IPS-20b (cell line): Measurements from ENCODE around the gene SUN1.

ENCODE experiments used
- H3K27ac ChIP-seq: one replicate; pipeline ENCODE4 v1.5.1; 2013; ENCODE audit warnings: low read length
- H3K27me3 ChIP-seq: 2 replicates; pipeline ENCODE4 v1.6.1; 2013; ENCODE audit warnings: mild to moderate bottlenecking, low read length, inconsistent platforms; ENCODE audit not compliant: insufficient read depth
- H3K36me3 ChIP-seq: 2 replicates; pipeline ENCODE4 v1.6.1; 2013; ENCODE audit warnings: low read depth, mild to moderate bottlenecking, inconsistent platforms, low read length, moderate library complexity; ENCODE audit not compliant: insufficient read depth
- H3K4me1 ChIP-seq: 2 replicates; pipeline ENCODE4 v1.6.1; 2013; ENCODE audit warnings: mild to moderate bottlenecking, control low read depth, inconsistent platforms, low read length, moderate library complexity; ENCODE audit not compliant: insufficient read depth
- H3K4me3 ChIP-seq: 2 replicates; pipeline ENCODE4 v1.5.1; 2013; ENCODE audit warnings: mild to moderate bottlenecking, low read length, inconsistent platforms
- H3K9ac ChIP-seq: 2 replicates; pipeline ENCODE4 v1.6.1; 2013; ENCODE audit warnings: low read depth, mild to moderate bottlenecking, inconsistent platforms, low read length, moderate library complexity
- H3K9me3 ChIP-seq: 2 replicates; pipeline ENCODE4 v1.6.1; 2013; ENCODE audit warnings: mild to moderate bottlenecking, low read depth, low read length, inconsistent platforms; ENCODE audit not compliant: insufficient read depth

SUN1 gene

DNA sequence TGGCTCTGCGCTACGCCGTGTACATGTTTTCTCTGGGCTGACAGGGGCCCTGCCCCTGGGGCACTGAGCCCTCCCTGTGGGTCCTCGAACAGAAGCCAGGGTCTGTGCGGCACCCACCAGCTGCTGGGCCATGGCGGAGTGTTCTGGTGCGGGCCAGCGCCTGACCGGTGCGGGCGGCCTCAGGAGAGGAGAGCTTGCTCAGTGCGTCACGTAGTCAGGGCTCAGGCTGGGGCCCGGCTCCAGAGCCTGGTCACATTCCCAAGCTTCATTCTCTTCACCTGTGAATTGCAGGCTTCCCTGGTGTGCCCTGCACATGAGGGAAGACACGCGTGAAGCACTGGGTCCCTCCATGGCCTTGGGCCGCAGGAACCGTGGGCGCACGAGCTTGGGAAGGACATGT lies 59.5 kb downstream of the SUN1 start:
- H3K36me3 ChIP-seq: peaks cover 81% of the 10 kb centered on the region
- no peak overlapping the region for H3K27ac ChIP-seq

DNA sequence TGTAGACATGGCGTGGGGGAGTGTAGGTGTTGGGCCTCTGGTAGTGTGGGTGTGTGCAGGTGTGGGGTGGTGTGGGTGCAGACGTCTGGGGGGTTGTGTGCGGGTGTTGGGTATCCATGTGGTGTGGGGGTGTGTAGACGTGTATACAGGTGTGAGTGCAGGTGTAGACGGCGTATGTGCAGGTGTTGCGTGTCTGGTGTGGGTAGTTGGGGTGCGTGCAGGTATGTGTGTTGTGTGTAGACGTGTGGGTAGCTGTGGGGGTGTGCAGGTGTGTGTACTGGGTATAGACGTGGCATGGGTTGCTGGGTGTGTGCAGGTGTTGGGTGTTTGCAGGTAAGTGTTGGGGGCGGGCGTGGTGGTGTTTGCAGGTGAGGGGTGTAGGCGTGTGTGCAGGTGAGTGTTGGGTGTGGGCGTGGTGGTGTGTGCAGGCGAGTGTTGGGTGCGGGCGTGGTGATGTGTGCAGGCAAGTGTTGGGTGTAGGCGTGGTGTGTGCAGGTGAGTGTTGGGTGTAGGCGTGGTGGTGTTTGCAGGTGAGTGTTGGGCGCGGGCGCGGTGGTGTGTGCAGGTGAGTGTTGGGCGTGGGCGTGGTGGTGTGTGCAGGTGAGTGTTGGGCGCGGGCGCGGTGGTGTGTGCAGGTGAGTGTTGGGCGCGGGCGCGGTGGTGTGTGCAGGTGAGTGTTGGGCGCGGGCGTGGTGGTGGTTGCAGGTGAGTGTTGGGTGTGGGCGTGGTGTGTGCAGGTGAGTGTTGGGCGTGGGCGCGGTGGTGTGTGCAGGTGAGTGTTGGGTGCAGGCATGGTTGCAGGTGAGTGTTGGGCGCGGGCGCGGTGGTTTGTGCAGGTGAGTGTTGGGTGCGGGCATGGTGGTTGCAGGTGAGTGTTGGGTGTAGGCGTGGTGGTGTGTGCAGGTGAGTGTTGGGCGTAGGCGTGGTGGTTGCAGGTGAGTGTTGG lies 60.6 kb downstream of the SUN1 start:
- Histone ChIP-seq H3K27me3 (no peaks in the 10 kb centered on the region), H3K9ac (no peak overlapping the region), H3K9me3 (no peaks in the 10 kb centered on the region), H3K36me3 (peaks cover 75% of the 10 kb centered on the region), H3K4me1 (no peaks in the 10 kb centered on the region), H3K27ac (no peak overlapping the region), H3K4me3 (no peak overlapping the region)

More for the DNA sequence above, 59.5 kb downstream of the SUN1 start:
- Histone ChIP-seq H3K27me3 (no peaks in the 10 kb centered on the region), H3K4me1 (no peaks in the 10 kb centered on the region), H3K9ac (no peak overlapping the region), H3K4me3 (no peak overlapping the region), H3K9me3 (no peaks in the 10 kb centered on the region)

- Histone ChIP-seq H3K4me3 (no peak overlapping the region), H3K9me3 (no peaks in the 10 kb centered on the region), H3K36me3 (peaks cover 71% of the 10 kb centered on the region), H3K27me3 (no peaks in the 10 kb centered on the region), H3K27ac (no peak overlapping the region), H3K9ac (no peak overlapping the region), H3K4me1 (no peaks in the 10 kb centered on the region)
Measured at GRCh38 chr7:893686-894085, 61.4 kb downstream of the SUN1 start.

- Histone ChIP-seq H3K4me3 (no peak overlapping the region), H3K27me3 (no peaks in the 10 kb centered on the region), H3K36me3 (peaks cover 64% of the 10 kb centered on the region), H3K9ac (no peak overlapping the region), H3K27ac (no peak overlapping the region), H3K4me1 (no peaks in the 10 kb centered on the region), H3K9me3 (no peaks in the 10 kb centered on the region)
Measured at GRCh38 chr7:894164-894867, 62.0 kb downstream of the SUN1 start.

DNA sequence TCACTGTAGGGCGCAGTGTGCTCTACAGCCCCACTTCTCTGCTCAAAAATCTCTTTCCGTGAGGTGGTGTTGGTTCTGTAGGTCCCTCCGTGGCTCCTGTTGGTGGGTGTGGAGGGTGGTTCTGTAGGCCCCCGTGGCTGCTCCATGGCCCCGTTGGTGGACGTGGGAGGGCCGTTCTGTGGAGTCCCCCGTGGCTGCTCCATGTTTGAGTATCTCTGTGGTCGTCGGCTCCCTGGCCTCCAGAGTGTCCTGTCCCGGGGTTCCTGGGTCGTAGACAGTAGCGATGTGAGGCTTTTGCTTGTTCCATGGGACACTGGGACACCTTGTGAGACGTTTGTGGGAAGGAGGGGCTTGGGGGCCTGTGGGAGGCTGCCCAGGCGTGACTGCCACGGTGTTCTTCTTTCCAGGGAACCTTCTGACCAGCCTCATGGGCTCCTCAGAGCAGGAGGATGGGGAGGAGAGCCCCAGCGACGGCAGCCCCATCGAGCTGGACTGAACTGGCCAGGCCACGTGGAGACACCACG lies 62.7 kb downstream of the SUN1 start:
- Histone ChIP-seq H3K4me3 (no peak overlapping the region), H3K9me3 (no peaks in the 10 kb centered on the region), H3K36me3 (peaks cover 64% of the 10 kb centered on the region), H3K9ac (no peak overlapping the region), H3K4me1 (no peaks in the 10 kb centered on the region), H3K27ac (no peak overlapping the region), H3K27me3 (no peaks in the 10 kb centered on the region)

- Histone ChIP-seq H3K9me3 (no peaks in the 10 kb centered on the region), H3K4me1 (no peaks in the 10 kb centered on the region), H3K27ac (no peak overlapping the region), H3K27me3 (no peaks in the 10 kb centered on the region), H3K4me3 (no peak overlapping the region), H3K9ac (no peak overlapping the region), H3K36me3 (peaks cover 61% of the 10 kb centered on the region)
Measured at GRCh38 chr7:895451-896052, 63.3 kb downstream of the SUN1 start.

DNA sequence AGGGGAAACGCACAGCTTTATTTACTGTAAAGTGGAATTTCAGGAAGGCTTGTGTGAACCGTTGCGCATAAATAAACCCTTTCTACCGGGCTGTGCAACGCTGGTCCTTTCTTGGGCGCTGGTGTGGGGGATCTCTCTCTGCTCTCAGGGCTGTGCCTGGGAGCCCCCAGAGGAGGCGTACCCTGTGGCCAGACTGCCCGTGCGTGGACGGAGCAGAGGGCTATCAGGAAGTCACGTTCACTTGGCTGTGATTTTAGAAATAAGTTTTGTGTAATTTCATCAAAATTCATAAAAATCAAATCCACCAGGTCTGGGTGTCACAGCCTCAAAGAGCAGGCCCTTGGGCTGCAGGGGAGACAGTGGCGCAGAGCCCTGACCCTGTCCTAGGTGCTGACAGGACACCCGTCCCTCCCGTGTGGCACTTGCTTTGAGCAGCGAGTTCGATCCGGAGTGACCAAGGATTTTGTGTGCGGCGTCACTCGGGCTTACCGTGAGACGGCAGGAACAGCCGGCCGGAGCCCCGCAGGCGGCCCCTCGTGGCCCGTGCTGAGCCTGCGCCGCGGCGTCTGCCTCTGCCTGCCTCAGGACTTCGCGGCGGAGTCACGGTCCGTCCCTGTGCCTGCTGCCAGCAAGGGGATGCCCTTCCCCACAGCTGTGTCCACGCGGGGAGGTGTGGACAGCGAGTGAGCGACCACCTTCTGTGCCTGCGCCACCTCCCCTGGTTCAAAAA lies 64.2 kb downstream of the SUN1 start:
- no peak overlapping the region for H3K27ac ChIP-seq
- H3K36me3 ChIP-seq: peaks cover 51% of the 10 kb centered on the region
- no peaks in the 10 kb centered on the region for H3K9me3 ChIP-seq
- no peaks in the 10 kb centered on the region for H3K27me3 ChIP-seq
- H3K9ac ChIP-seq: no peak overlapping the region
- H3K4me3 ChIP-seq: no peak overlapping the region
- H3K4me1 ChIP-seq: peaks cover 3% of the 10 kb centered on the region; the same call in 1 of the 2 replicates

DNA sequence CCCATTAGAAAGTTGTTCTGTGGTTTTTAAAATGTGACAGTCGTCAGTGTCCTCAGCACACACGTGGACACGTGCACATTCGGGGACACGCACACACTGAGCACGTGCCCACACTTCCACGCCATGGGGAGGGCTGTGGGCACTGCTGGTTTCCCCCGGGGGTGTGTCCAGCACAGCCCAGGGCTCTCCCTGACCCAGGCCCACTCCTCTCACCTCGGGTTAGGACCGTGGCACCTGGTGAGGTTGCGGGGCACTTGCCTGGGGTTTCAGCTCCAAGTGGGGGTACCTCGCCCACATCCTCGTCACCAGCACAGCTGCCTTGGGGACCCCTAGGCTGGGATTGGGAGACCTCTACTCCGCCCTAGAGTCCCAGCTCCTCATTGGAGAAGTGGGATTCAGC lies 64.8 kb downstream of the SUN1 start:
- no peak overlapping the region for H3K27ac ChIP-seq
- peaks cover 46% of the 10 kb centered on the region for H3K36me3 ChIP-seq

DNA sequence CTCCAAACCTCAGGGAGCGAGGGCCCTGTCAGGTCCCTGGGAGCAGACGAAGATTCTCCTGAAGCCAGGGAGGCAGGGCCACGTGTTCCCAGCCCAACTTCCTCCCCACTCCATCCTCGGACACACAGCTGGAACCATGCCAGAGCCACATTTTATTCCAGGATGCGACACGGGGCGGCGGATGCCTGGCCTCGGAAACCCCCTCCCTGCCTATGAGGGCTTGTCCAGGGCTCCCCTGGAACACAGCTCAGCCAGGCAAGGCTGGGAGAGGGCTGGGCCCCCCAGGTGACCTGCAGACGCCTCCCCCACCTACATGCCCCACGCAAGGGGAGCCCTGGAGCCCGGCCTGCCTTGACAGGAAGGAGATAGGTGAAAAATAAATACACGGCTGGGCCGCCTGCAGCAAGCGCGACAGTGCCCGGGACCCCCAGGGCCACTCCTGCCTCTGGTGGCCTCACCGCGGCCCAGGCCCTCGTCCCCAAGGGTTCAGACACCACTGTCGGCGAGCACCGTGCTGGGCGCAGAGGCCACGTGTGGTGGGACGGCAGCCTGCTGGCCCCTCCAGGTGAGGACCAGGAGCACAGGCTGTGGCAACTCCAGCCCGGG lies 65.6 kb downstream of the SUN1 start:
- Histone ChIP-seq H3K27ac (no peak overlapping the region), H3K4me3 (no peak overlapping the region), H3K4me1 (peaks cover 3% of the 10 kb centered on the region; the same call in 1 of the 2 replicates), H3K9me3 (no peaks in the 10 kb centered on the region), H3K27me3 (no peaks in the 10 kb centered on the region; the same call in 1 of the 2 replicates), H3K9ac (no peak overlapping the region), H3K36me3 (peaks cover 38% of the 10 kb centered on the region)

More for the DNA sequence above, 64.8 kb downstream of the SUN1 start:
- Histone ChIP-seq H3K27me3 (no peaks in the 10 kb centered on the region), H3K4me1 (peaks cover 3% of the 10 kb centered on the region; the same call in 1 of the 2 replicates), H3K4me3 (no peak overlapping the region), H3K9ac (no peak overlapping the region), H3K9me3 (no peaks in the 10 kb centered on the region)

DNA sequence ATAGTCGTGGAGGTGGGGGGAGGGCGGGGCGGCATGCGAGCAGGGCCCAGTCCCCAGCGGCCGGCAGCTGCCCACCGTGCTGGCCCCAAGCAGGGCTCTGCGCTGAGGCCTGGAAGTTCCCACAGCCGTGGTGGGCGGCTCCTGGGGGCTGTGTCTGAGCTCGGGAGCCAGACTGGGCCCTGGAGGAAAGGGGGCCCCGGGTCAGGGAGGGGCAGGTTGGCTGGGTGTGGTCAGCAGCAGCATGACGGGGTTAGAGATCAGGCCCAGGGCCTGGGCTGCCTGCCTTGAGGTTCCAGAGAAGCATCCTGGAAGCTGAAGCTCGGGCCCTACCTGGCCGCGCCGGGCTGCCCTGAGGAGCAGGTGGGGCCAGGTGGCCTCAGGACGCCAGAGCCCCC lies 66.2 kb downstream of the SUN1 start:
- Histone ChIP-seq H3K27ac (no peak overlapping the region), H3K9me3 (no peaks in the 10 kb centered on the region)

More for the DNA sequence above, 66.2 kb downstream of the SUN1 start:
- Histone ChIP-seq H3K4me1 (peaks cover 3% of the 10 kb centered on the region; the same call in 1 of the 2 replicates), H3K36me3 (peaks cover 36% of the 10 kb centered on the region), H3K27me3 (no peaks in the 10 kb centered on the region; the same call in 1 of the 2 replicates), H3K4me3 (no peak overlapping the region), H3K9ac (no peak overlapping the region)
